Stimulated activated CD8-positive, alpha-beta memory T cell treated with anti-CD3 and anti-CD28 coated beads, Interleukin-4, amount 100 ng/mL, for 24 hours (primary cell): Measurements from ENCODE around the gene C16orf89.

Experiments used
- DNase-seq: peaks from one replicate; pipeline ENCODE4 v3.0.0-alpha.2; 2020; ENCODE audit warnings: low read depth

C16orf89 gene

DNA sequence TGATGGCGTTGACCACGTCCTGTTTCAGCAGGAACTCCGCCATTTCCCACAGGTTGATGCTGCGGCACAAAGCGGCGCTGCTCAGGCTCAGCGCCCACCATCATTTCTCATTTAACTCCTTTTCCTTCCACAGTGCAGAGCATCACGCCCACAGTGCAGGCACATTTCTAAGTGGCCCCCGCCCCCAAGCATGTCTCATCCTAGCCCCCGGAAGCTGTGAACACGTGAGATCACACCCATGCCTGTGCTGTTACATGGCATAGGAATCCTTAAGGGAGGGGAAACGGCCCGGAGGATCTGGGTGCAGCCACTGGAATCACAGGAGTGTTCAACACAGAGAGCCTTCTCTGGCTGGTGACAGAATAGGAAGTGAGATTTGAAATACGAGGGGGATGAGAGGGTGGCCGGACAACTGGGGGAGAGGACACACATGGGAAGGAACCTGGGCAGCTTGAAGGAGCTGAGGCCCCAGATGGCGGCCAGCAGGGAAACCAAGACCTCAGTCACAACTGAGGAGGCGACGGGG is 36.7 kb downstream of the C16orf89 start:
- DNase-seq = no peak

GRCh38 chr16:5027575-5028235 is 38.1 kb downstream of the C16orf89 start:
- DNase-seq = no peak

GRCh38 chr16:5027086-5027485 is 38.7 kb downstream of the C16orf89 start:
- DNase-seq = no peak

DNA sequence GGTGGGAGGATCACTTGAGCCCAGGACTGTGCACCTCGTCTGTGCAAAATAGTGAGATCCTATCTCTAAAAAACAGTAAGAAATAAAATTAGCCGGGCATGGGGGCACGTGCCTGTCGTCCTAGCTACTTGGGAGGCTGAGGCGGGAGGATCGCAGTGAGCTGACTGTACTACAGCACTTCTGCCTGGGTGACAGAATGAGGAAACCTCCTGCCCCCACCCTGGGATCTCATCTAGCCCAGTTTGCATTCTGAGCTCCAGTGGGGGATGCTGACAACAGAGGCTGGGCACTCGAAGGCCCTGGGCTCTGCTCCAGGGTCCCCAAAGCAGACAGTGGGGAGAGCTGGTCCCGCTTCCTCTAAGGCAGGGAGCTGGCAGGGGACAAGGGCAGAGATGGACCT is 39.1 kb downstream of the C16orf89 start:
- DNase-seq = no peak

DNA sequence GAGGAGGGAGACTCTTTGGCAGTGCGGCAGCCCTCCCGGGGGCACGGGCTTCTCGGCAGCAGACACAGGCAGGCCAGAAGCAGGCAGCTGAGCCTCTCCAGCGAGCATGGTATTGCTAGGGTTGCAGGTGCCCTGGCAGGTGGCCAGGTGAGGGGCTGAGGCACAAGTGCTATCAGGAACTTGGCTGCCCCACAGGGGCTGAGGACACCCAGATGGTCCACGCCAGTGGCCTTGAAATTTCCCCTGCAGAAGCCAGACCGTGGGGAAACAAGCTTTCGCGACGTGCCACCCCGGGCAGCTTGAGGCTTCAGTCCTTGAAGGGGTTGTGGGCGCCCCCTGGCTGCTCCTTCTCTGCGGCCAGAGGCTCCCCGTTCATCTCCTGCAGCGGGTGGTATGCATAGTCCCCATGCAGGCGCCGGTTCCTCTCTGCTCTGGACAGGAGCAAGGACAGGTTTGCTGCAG is 40.6 kb downstream of the C16orf89 start:
- no peak for DNase-seq

- DNase-seq = no peak
Measured at GRCh38 chr16:5024632-5025031, 41.1 kb downstream of the C16orf89 start.

- DNase-seq = no peak
Measured at GRCh38 chr16:5022521-5022920, 43.2 kb downstream of the C16orf89 start.

DNA sequence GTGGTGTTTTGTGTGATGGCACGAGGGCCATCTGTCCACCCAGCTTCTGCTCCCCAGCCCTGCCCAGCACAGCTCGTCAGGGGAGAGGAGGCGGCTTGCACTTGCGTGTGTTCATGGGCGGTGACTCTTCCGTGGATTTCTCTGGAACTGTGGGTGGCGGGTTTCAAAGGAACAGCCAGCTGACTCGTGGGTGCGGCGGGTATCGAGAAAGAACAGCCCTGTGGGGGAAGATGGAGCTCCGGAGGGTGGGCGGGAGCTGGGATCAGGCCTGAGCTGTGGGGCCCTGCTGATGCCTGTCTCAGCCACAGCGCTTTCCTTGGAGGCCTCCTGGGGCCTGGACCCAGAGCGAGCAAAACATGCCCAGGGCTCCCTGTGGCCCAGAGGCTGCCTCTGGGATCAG is 45.2 kb downstream of the C16orf89 start:
- no peak for DNase-seq

GRCh38 chr16:5019775-5020174 is 46.0 kb downstream of the C16orf89 start:
- DNase-seq = no peak

- DNase-seq = no peak
Measured at GRCh38 chr16:5018793-5019192, 47.0 kb downstream of the C16orf89 start.

GRCh38 chr16:5017678-5017969 is 48.1 kb downstream of the C16orf89 start:
- no peak for DNase-seq

- DNase-seq = no peak
Measured at GRCh38 chr16:5016967-5017677, 48.6 kb downstream of the C16orf89 start.

DNA sequence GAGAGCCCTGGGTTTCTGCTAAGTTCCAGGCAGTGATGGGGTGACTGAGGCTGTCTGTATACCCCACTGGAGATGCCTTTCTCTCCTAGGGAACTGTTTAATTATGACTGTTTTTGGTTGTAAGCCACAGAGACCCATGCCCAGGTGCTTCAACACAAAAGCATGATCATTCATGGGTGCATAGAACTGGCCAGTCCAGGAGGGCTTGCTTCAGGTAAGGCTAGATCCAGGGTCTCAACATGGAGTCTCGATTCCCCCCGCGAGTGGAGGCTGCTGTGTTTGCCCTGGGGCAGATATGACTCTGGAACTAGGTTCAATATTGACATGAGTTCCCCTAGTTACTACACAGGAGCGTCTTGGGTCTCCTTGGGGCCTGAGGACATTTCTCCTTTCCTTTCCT is 49.9 kb downstream of the C16orf89 start:
- DNase-seq = no peak

GRCh38 chr16:5015351-5015750 is 50.4 kb downstream of the C16orf89 start:
- DNase-seq = no peak

GRCh38 chr16:5012887-5013286 is 52.9 kb downstream of the C16orf89 start:
- DNase-seq = no peak

DNA sequence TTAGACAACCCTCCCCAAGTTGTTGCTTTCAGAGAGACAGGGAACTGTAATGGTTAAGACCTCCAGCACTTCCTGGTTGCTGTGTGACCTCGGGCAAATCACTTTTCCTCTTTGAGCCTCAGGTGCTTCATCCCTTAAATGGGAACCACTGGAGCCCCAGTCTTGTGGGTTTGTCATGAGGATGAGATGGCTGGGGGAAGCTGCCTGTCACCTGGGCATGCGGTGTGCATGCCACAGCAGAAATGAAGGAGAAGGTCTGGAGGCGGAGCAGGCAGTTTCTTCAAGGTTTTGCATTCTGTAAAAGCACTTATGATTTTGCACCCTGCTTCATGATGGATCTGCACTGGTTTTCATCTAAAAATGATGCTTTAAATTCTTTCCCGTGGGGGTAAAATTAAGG is 54.1 kb downstream of the C16orf89 start:
- DNase-seq = no peak

DNA sequence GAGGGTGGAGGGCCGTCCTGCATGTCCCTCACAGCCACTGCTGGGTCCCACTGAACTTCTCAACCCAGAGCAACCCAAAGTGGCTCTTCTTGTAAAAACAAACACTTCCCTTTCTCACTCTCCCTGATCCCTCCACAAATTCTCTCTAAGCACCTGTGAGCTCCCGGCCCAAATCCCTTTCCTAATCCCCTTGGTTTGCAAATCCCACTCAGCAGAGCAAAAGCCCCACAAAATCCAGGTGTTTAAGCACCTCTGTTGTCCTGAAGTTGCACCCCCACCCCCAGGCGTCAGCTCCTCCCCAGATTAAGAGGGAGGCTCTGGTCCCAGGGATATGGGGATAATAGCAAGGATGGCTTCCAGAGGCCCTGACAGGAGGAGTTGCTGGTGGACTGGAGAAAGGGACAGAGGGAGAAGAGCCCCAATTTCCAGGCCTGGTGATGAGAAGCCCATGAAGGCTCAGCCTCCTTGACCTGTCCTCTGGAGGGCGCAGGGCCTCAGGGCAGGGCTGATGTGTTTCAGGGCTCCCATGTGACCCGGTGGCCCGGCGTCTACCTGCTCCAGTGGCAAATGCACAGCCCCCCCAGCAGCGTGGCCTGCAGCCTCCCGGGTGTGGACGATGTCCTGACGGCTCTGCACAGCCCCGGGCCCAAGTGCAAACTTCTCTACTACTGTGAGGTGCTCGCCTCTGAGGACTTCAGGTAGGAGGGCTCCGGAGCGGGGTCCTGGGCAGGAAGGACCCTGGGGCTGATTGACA is 55.0 kb downstream of the C16orf89 start:
- no peak for DNase-seq

DNA sequence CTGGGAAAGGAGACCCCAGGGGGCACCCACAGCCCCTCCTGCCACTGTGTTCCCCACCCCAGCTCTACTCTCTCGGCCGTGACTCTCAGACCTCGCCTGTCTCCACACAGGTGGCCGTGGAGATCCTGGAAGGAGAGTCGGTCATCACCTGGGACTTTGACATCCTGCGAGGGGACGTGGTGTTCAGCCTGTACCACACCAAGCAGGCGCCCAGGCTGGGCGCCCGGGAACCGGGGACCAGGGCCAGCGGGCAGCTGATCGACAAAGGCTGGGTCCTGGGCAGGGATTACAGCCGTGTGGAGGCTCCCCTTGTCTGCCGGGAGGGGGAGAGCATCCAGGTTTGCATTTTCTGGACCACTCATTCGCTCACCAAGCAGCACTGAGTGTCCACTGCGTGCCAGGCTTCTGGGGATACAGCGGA is 57.4 kb downstream of the C16orf89 start:
- DNase-seq = no peak

GRCh38 chr16:5007256-5007655 is 58.5 kb downstream of the C16orf89 start:
- no peak for DNase-seq

GRCh38 chr16:5006348-5007193 is 59.2 kb downstream of the C16orf89 start:
- DNase-seq = no peak

DNA sequence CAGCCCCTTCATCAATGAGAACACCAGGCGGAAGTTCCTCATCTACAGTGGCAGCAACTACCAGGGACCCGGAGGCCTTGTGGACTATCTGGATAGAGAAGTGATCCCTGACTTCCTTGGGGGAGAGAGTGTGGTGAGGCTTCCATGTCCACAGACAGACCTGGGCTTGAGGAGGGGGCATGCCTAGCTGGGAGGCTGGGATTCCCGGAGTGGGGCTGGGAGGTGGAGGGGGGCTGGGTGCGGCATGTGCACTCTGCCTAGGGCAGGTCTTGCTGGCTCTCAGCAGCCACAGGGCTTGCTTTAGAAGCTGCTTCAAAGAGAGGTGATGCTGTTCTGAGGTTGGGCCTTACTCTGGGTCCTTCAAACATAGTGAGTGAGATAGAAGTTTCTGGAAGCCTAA is 59.8 kb downstream of the C16orf89 start:
- no peak for DNase-seq

- DNase-seq = no peak
Measured at GRCh38 chr16:5004311-5004710, 61.4 kb downstream of the C16orf89 start.
